AG04449 (cell line): ENCODE results near the gene LAMA5.

Source experiments
- CTCF ChIA-PET: fragments of 350-600 bp; formaldehyde crosslinking; extraction: SDS; loops from one replicate; lab custom pipeline; 2021; ENCODE audit warnings: antibody characterized with exemption; lab: Yijun Ruan, JAX
- POLR2A ChIA-PET: fragments of 400-600, 350-600 bp; formaldehyde crosslinking; extraction: SDS; loops from one replicate; lab custom pipeline; 2020; ENCODE audit warnings: antibody characterized with exemption, inconsistent platforms; lab: Yijun Ruan, JAX
- DNase-seq: peaks from one replicate; pipeline ENCODE4 v3.0.0-alpha.2; 2010; ENCODE audit warnings: low read depth, low spot score
- H3K4me3 ChIP-seq: 2 replicates; pipeline ENCODE4 v1.5.1; 2011; ENCODE audit warnings: low read depth, mild to moderate bottlenecking, control low read depth, low read length
- TF ChIP-seq, protein P1 (sequence below): IDR thresholded peaks from one replicate; pipeline ENCODE4 v1.5.1; 2011; ENCODE audit warnings: mild to moderate bottlenecking, moderate library complexity, low read length, control low read depth, inconsistent platforms; ENCODE audit not compliant: insufficient read depth; ENCODE audit errors: missing control alignments

LAMA5 gene

GRCh38 chr20:62395311-62396242 is 28.5 kb upstream of the LAMA5 start:
- no peak overlapping the region for H3K4me3 ChIP-seq
- DNase-seq = no peak
- TF ChIP-seq, protein P1, sequence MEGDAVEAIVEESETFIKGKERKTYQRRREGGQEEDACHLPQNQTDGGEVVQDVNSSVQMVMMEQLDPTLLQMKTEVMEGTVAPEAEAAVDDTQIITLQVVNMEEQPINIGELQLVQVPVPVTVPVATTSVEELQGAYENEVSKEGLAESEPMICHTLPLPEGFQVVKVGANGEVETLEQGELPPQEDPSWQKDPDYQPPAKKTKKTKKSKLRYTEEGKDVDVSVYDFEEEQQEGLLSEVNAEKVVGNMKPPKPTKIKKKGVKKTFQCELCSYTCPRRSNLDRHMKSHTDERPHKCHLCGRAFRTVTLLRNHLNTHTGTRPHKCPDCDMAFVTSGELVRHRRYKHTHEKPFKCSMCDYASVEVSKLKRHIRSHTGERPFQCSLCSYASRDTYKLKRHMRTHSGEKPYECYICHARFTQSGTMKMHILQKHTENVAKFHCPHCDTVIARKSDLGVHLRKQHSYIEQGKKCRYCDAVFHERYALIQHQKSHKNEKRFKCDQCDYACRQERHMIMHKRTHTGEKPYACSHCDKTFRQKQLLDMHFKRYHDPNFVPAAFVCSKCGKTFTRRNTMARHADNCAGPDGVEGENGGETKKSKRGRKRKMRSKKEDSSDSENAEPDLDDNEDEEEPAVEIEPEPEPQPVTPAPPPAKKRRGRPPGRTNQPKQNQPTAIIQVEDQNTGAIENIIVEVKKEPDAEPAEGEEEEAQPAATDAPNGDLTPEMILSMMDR = no peak
- ChIA-PET POLR2A (no interaction called here), CTCF (no interaction called here)

DNA sequence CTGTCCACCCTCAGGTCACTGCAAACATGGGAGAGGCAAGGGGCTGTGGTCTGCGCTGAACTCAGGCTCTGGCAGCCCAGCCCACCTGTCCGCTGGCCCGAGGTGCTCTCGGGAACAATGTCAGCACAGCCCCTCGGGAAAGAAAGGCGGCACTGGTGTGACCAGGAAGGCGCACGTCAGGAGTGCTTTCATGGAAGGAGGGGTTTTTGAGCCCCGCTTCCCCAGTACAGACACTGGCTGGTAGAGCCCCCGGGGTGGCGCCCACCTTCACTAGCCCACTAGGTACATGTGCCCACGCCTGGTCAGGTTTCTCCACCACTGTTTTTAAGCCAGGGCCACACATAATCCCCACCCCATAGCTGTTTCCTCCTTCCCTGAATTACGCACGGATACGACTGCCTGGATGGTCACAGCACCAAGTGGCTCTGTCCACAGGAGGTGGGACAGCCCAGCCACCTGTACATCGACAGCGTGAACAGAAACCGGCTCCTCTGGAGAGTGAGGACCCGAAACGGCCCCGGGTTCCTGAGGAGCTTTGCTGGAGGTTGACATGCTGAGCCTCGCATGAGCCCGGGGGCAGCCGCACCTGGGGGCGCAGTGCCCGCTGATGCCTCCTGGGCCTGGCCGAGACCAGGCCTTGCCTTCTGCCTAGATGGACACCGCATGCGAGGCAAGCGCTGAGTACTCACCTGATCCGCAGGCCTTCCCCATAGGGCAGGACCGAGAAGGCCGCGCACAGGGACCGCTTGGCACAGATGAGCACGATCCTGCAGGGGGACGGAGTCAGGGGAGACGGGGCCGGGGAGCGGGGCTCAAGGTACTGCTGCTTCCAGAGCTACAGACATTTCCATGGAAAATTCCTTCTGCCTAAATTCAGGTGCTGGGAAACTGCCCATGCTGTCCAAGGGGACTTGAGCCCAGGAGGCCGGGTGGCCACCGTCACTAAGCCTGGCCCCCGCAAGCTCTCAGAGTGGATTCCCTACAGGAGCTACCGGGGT is 27.4 kb upstream of the LAMA5 start:
- POLR2A ChIA-PET = no interaction called here
- DNase-seq = no peak
- TF ChIP-seq, protein P1 = no peak
- CTCF ChIA-PET = interaction anchor here (1.3 kb wide), 1 partner anchor 92 kb away, joined by 3 read pairs; no protein-coding TSS in a partner anchor
- no peak overlapping the region for H3K4me3 ChIP-seq

GRCh38 chr20:62393830-62394229 is 26.7 kb upstream of the LAMA5 start:
- TF ChIP-seq, protein P1 = no peak
- CTCF ChIA-PET = interaction anchor here (1.3 kb wide), 1 partner anchor 92 kb away, joined by 3 read pairs; no protein-coding TSS in a partner anchor
- no peak for DNase-seq
- no peak overlapping the region for H3K4me3 ChIP-seq
- POLR2A ChIA-PET = no interaction called here

GRCh38 chr20:62393335-62393665 is 26.2 kb upstream of the LAMA5 start:
- TF ChIP-seq, protein P1 = no peak
- DNase-seq = no peak
- ChIA-PET POLR2A (no interaction called here), CTCF (interaction anchor here (1.3 kb wide), 1 partner anchor 91 kb away, joined by 3 read pairs; no protein-coding TSS in a partner anchor)
- H3K4me3 ChIP-seq = no peak overlapping the region

DNA sequence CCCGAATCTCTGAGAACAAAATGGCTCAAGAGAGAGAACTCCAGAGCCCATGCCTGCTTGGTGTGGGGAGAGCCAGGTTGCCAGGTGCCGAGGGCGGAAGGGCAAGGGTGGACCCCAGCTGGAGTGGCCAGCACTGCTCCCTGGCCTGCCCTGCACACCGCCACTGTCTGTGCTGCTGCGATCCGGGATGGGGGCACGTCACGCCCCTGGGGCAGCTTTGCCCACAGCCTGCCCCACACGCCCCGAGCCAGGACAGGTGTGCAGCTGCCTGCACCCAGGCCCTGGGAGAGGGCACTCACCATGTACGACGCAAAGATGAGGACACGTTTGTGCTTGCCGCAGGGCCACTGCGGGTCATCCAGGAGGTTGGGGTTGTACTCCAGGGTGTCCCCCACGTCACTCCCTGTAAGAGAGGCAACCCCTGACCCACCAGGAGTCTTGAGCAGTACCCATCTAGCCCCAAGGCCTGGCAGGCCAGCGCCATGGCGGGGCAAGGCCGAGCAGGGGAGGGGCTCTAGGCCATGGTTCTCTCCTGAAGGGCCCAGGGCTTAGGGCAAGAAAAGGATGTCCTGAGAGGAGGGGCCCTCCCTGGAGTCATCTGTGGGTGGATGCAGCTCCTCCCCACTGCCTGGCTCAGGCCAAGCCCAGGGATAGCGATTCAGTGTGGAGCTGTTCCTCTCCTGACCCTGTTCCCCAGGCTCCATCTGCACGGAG is 25.7 kb upstream of the LAMA5 start:
- H3K4me3 ChIP-seq = no peak overlapping the region
- DNase-seq = no peak
- ChIA-PET POLR2A (interaction anchor here (1.5 kb wide), 1 partner anchor 8 kb away, joined by 6 read pairs; no protein-coding TSS in a partner anchor), CTCF (interaction anchor here (1.3 to 1.5 kb wide), 2 partner anchors 10 to 91 kb away, joined by 3 read pairs; no protein-coding TSS in a partner anchor)
- TF ChIP-seq, protein P1 = no peak
